K562 (cell line): Measurements from ENCODE around the gene MYO6. TPM values are rescaled to one million over a fixed set of nuclear protein-coding genes. Genes with fewer than 3 reads are reported as not detected.

Source experiments
- ATAC-seq: fragments of 200-7000 bp; cut with Tn5 transposase; 3 replicates; pipeline ENCODE4 v1.9.1; 2020; ENCODE audit warnings: moderate library complexity
- BruUV-seq: library from RNA; stranded (reverse); fragments of 400-500 nt; replicated peaks from 2 replicates; lab custom pipeline; 2021; lab: Mats Ljungman, UMichigan
- CTCF ChIA-PET: fragments of 300-600 bp; formaldehyde crosslinking; extraction: SDS; loops from one replicate; lab custom pipeline; 2021; ENCODE audit warnings: low intra/inter-chr PET ratio; lab: Yijun Ruan, JAX
- POLR2A ChIA-PET: fragments of 300-600, 350-650 bp; sonication (Branson Sonifier 250); formaldehyde crosslinking; extraction: SDS; loops from one replicate; lab custom pipeline; 2021; ENCODE audit warnings: antibody characterized with exemption, inconsistent platforms; lab: Yijun Ruan, JAX
- DNase-seq, 4 experiments: peaks; one replicate each; pipeline versions ENCODE4 v3.0.0 to v3.0.0-alpha.2; 2011 to 2018; ENCODE audit warnings: low spot score in 3 of 4, mixed read lengths in 3 of 4; ENCODE audit errors: extremely low read depth in 1 of 4
- FAIRE-seq: peaks from 2 replicates; lab custom pipeline; 2011; peaks lifted over from hg19 to GRCh38; lab: Jason Lieb, UNC
- H2AFZ ChIP-seq: 2 replicates; pipeline ENCODE4 v1.6.0; 2011; ENCODE audit warnings: low read depth, low read length, control low read depth, inconsistent platforms
- H3K27ac ChIP-seq: fragments of 200-600 bp; 3 replicates; pipeline ENCODE4 v1.8.0; 2011; ENCODE audit warnings: low read depth, mild to moderate bottlenecking, control low read depth, inconsistent platforms, low read length, moderate library complexity, mixed read lengths; ENCODE audit errors: extremely low read depth
- H3K27me3 ChIP-seq, 2 experiments: fragments of 300-600 bp in 1 of 2; 2 replicates in 1 of 2; 3 replicates in 1 of 2; pipeline versions ENCODE4 v1.6.0 to v1.8.0; 2011; ENCODE audit warnings: inconsistent platforms in 2 of 2, low read length in 2 of 2, mild to moderate bottlenecking in 1 of 2, mixed read lengths in 1 of 2, moderate library complexity in 1 of 2; ENCODE audit not compliant: control insufficient read depth in 2 of 2, insufficient read depth in 2 of 2
- H3K36me3 ChIP-seq: fragments of 300-600 bp; 3 replicates; pipeline ENCODE4 v1.8.0; 2011; ENCODE audit warnings: mild to moderate bottlenecking, low read length, inconsistent platforms; ENCODE audit not compliant: control insufficient read depth, insufficient read depth
- H3K4me1 ChIP-seq, 2 experiments: fragments of 200-600 bp in 1 of 2; replicated peaks in 1 of 2; 2 replicates in 1 of 2; 3 replicates in 1 of 2; pipeline versions ENCODE4 v1.5.1 to v1.8.0; 2011; ENCODE audit warnings: inconsistent platforms in 2 of 2, low read length in 2 of 2, mild to moderate bottlenecking in 1 of 2, mixed read lengths in 1 of 2, moderate library complexity in 1 of 2; ENCODE audit not compliant: control insufficient read depth in 2 of 2, insufficient read depth in 2 of 2
- H3K4me2 ChIP-seq: 2 replicates; pipeline ENCODE4 v1.6.1; 2011; ENCODE audit warnings: low read length, control low read depth, inconsistent platforms, mixed read lengths; ENCODE audit not compliant: insufficient read depth
- H3K4me3 ChIP-seq: fragments of 200-600 bp; sonication (generic), shearing (Covaris generic); 2 replicates; pipeline ENCODE4 v1.5.1; 2016; ENCODE audit warnings: control low read depth, inconsistent platforms
- H3K79me2 ChIP-seq: fragments of 200-600 bp; 3 replicates; pipeline ENCODE4 v1.8.0; 2011; ENCODE audit warnings: low read length, inconsistent platforms; ENCODE audit not compliant: control insufficient read depth, insufficient read depth
- H3K9ac ChIP-seq, 2 experiments: 2 replicates each; pipeline versions ENCODE4 v1.6.0 to v1.6.1; 2011; ENCODE audit warnings: low read depth in 2 of 2, low read length in 2 of 2, control low read depth in 1 of 2, inconsistent platforms in 1 of 2, mild to moderate bottlenecking in 1 of 2, mixed read lengths in 1 of 2; ENCODE audit not compliant: insufficient read depth in 1 of 2
- H3K9me1 ChIP-seq: one replicate; pipeline ENCODE4 v1.6.0; 2011; ENCODE audit warnings: inconsistent platforms, mild to moderate bottlenecking, low read length, moderate library complexity; ENCODE audit not compliant: control insufficient read depth, insufficient read depth
- H3K9me3 ChIP-seq: replicated peaks from 2 replicates; pipeline ENCODE4 v1.5.1; 2011; ENCODE audit warnings: low read depth, low read length, inconsistent platforms; ENCODE audit not compliant: control insufficient read depth, insufficient read depth
- H4K20me1 ChIP-seq: replicated peaks from 2 replicates; pipeline ENCODE4 v1.6.1; 2011; ENCODE audit warnings: low read length, inconsistent platforms, mixed read lengths; ENCODE audit not compliant: control insufficient read depth, insufficient read depth
- FUS ChIP-seq: fragments of 200-400 bp; formaldehyde crosslinking; optimal IDR thresholded peaks from 2 replicates; pipeline ENCODE3; 2017; ENCODE audit warnings: low read depth, low read length
- JUND ChIP-seq, 2 experiments: IDR thresholded peaks; 2 replicates in 1 of 2; 3 replicates in 1 of 2; pipeline ENCODE4 v1.6.1; 2011; ENCODE audit warnings: borderline replicate concordance in 2 of 2, low read depth in 2 of 2, low read length in 2 of 2, improper control_type of control experiment in 1 of 2, missing biosample characterization in 1 of 2, missing genetic modification characterization in 1 of 2, missing genetic modification reagents in 1 of 2
- MTF1 ChIP-seq: fragments of 250-450 bp; sonication (Bioruptor Pico); IDR thresholded peaks from 2 replicates; pipeline ENCODE4 v1.9.0; 2021; ENCODE audit warnings: moderate library complexity, mild to moderate bottlenecking, inconsistent platforms, borderline replicate concordance
- NR4A1 ChIP-seq, 2 experiments: fragments of 250-450 bp in 1 of 2; fragments of 450-650 bp in 1 of 2; sonication (Bioruptor Pico) in 1 of 2; IDR thresholded peaks; 2 replicates each; pipeline versions ENCODE4 v1.4.0 to v1.6.1; 2016 to 2020; ENCODE audit warnings: mild to moderate bottlenecking in 2 of 2, missing compliant biosample characterization in 1 of 2, missing genetic modification characterization in 1 of 2, moderate library complexity in 1 of 2
- PPARD ChIP-seq: fragments of 250-450 bp; sonication (Bioruptor Pico); IDR thresholded peaks from 2 replicates; pipeline ENCODE4 v1.8.0; 2022; ENCODE audit warnings: inconsistent platforms, mild to moderate bottlenecking, moderate library complexity
- TAF1 ChIP-seq: IDR thresholded peaks from 2 replicates; pipeline ENCODE4 v1.6.1; 2011; ENCODE audit warnings: mild to moderate bottlenecking, low read length, moderate library complexity; ENCODE audit not compliant: insufficient read depth, control insufficient read depth, severe bottlenecking; ENCODE audit errors: extremely low read depth
- WGBS: fragments of 100-300 bp; shearing (Covaris generic); methylation state at CpG from one replicate; pipeline ENCODE4 v1.1.6; 2016; ENCODE audit warnings: low coverage, mixed read lengths; ENCODE audit not compliant: insufficient coverage; ENCODE audit errors: missing lambda C conversion rate; 5-methylcytosine and 5-hydroxymethylcytosine counted together
- in situ Hi-C: fragments of 300-500 bp; cut with MboI; formaldehyde crosslinking; loops from 4 replicates; pipeline ENCODE4 v1.15.0; 2018; ENCODE audit warnings: inconsistent platforms, mixed read lengths
- intact Hi-C: fragments of 100-400 bp; cut with micrococcal nuclease; formaldehyde crosslinking; loops from 2 replicates; pipeline ENCODE4 v1.14.2; 2022
- polyA plus RNA-seq, 8 experiments: library from polyadenylated mRNA; depleted of rRNA in 4 of 8; stranded (reverse) in 5 of 8; unstranded in 3 of 8; fragments of >200 nt; fragmentation: Nextera tagmentation in 2 of 8; fragmentation: Illumina TruSeq in 1 of 8; extraction: Ambion mirVana in 2 of 8; extraction: Trizol in 1 of 8; gene quantifications; 2 replicates each; pipeline versions ENCODE4 v1.2.1 to v1.2.3, GENCODE V29; 2011 to 2014; ENCODE audit warnings: inconsistent platforms in 1 of 8, missing spikeins in 1 of 8
- total RNA-seq, 7 experiments: library from RNA; depleted of rRNA in 6 of 7; stranded (reverse); fragments of >200 nt in 6 of 7; fragmentation: Illumina TruSeq in 2 of 7; extraction: Trizol in 2 of 7; gene quantifications; 2 replicates each; pipeline versions ENCODE4 v1.2.1 to v1.2.3, GENCODE V29; 2011 to 2021; ENCODE audit warnings: low replicate concordance in 1 of 7
- TF ChIP-seq, protein P1 (sequence below), 3 experiments: fragments of 200-800 bp in 1 of 3; sonication (Bioruptor generic) in 1 of 3; sonication (generic) in 1 of 3; formaldehyde crosslinking in 1 of 3; IDR thresholded peaks; 2 replicates each; pipeline versions ENCODE4 v1.6.1 to v1.8.0; 2016 to 2022; ENCODE audit warnings: mild to moderate bottlenecking in 2 of 3, missing compliant biosample characterization in 2 of 3, missing genetic modification characterization in 2 of 3, missing genetic modification reagents in 1 of 3
- TF ChIP-seq, protein P2 (sequence below): fragments of 450-650 bp; IDR thresholded peaks from 2 replicates; pipeline ENCODE4 v1.6.1; 2016; ENCODE audit warnings: borderline replicate concordance

Gene MYO6
- total and polyA plus RNA-seq, 9 of the 15 experiments (the other 6 are each of a cell fraction or from before 2014, with no cell fraction given) = 1.3 to 5.5 (median 2.7) TPM

- no peaks in the 10 kb centered on the region for H3K9me3 ChIP-seq
- FAIRE-seq = no peak
- WGBS = 7% methylated on average over 2 of the region's 2 CpGs
- H3K36me3 ChIP-seq = no peaks in the 10 kb centered on the region
- H3K27ac ChIP-seq = no peak overlapping the region
- TF ChIP-seq NR4A1 (CRISPR knock-in tag; IDR thresholded peaks at IDR 0.05) (no peak), NR4A1 (tag; IDR thresholded peaks at IDR 0.05) (no peak), PPARD (no peak), TAF1 (no peak), JUND (IDR thresholded peaks at IDR 0.05; ENCODE audit: borderline replicate concordance, low read depth, low read length) (no peak), JUND (tag; IDR thresholded peaks at IDR 0.05; ENCODE audit: borderline replicate concordance, low read depth, low read length) (no peak), MTF1 (CRISPR knock-in tag) (no peak), FUS (no peak)
- TF ChIP-seq, protein P1, sequence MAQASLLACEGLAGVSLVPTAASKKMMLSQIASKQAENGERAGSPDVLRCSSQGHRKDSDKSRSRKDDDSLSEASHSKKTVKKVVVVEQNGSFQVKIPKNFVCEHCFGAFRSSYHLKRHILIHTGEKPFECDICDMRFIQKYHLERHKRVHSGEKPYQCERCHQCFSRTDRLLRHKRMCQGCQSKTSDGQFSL (CRISPR knock-in tag; IDR thresholded peaks at IDR 0.05) = no peak
- TF ChIP-seq, protein P1 (tag; IDR thresholded peaks at IDR 0.05) = no peak
- TF ChIP-seq, protein P2, sequence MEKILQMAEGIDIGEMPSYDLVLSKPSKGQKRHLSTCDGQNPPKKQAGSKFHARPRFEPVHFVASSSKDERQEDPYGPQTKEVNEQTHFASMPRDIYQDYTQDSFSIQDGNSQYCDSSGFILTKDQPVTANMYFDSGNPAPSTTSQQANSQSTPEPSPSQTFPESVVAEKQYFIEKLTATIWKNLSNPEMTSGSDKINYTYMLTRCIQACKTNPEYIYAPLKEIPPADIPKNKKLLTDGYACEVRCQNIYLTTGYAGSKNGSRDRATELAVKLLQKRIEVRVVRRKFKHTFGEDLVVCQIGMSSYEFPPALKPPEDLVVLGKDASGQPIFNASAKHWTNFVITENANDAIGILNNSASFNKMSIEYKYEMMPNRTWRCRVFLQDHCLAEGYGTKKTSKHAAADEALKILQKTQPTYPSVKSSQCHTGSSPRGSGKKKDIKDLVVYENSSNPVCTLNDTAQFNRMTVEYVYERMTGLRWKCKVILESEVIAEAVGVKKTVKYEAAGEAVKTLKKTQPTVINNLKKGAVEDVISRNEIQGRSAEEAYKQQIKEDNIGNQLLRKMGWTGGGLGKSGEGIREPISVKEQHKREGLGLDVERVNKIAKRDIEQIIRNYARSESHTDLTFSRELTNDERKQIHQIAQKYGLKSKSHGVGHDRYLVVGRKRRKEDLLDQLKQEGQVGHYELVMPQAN = no peak
- no peaks in the 10 kb centered on the region for H3K27me3 ChIP-seq
- H3K9ac ChIP-seq = no peak overlapping the region
- no peaks in the 10 kb centered on the region for H3K4me1 ChIP-seq
- DNase-seq = no peak
- no peak overlapping the region for H2AFZ ChIP-seq
- H3K4me3 ChIP-seq = no peak overlapping the region
- no peaks in the 10 kb centered on the region for H3K9me1 ChIP-seq
- no peaks in the 10 kb centered on the region for H4K20me1 ChIP-seq
- intact Hi-C loops = loop anchor here (10.0 kb wide), 1 partner anchor 81 kb away; no protein-coding TSS in a partner anchor
- BruUV-seq = no TSS peak
- H3K79me2 ChIP-seq = no peaks in the 10 kb centered on the region
- ChIA-PET POLR2A (no interaction called here), CTCF (no interaction called here)
- no peak overlapping the region for H3K4me2 ChIP-seq
- in situ Hi-C loops = no loop called here
- no peak for ATAC-seq
These were observed 104.8 kb downstream of the MYO6 start for GRCh38 chr6:75853806-75854205.
